DMS153 (cell line): ENCODE results near the gene STAB1.

Source experiments
- DNase-seq: peaks from one replicate; lab custom pipeline; 2025; lab: John Stamatoyannopoulos, UW

STAB1 gene

GRCh38 chr3:52563984-52564383 lies 68.8 kb downstream of the STAB1 start:
- no peak for DNase-seq

DNA sequence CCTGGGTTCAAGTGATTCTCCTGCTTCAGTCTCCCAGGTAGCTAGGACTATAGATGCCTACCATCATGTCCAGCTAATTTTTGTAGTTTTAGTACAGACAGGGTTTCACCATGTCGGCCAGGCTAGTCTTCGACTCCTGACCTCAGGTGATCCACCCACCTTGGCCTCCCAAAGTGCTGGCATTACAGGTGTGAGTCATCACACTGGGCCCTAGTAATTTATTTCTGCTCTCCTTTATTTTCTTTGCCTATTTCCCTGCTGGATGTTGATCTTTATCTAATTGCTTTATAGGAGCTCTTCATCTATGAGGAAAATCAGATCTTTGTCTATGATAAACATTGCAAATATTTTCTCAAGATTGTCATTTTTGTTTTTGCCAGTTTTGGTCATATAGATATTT lies 72.9 kb downstream of the STAB1 start:
- DNase-seq, result no peak

DNA sequence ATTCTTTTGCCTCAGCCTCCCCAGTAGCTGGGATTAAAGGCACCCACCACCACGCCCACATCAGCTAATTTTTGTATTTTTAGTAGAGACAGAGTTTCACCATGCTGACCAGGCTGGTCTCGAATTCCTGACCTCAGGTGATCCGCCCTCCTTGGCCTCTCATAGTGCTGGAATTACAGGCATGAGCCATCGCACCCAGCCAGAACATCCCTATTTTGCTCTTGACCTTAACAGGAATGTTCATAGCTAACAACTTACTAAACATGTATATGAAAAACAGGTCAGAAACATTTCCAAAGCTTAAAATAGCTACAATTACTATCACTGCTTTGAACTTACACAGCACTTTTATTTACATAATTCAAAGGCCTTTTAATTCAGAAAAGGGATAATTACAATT lies 74.9 kb downstream of the STAB1 start:
- DNase-seq, result no peak

- DNase-seq, result no peak
These were observed 77.1 kb downstream of the STAB1 start for GRCh38 chr3:52572221-52572620.
